Measurements from ENCODE around the gene TIMM29.
"Not testable (repeated sequence)": the region's sequence is repeated elsewhere in the genome, so short reads cannot be mapped to it uniquely, and the experiment has no call there.

DNA sequence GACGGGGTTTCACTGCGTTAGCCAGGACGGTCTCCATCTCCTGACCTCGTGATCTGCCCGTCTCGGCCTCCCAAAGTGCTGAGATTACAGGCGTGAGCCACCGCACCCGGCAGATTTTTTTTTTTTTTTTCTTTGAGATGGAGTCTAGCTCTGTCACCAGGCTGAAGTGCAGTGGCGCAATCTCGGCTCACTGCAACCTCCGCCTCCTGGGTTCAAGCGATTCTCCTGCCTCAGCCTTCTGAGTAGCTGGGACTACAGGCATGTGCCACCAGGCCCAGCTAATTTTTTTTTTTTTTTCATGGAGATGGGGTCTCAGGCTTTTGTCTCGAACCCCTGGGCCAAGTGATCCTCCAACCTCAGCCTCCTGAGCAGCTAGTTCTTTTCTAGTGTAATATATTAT lies 13.0 kb downstream of the TIMM29 start:
- TF ChIP-seq ZSCAN16 (tag by site-specific recombination; IDR thresholded peaks at IDR 0.05); ZNF23 (tag by site-specific recombination; IDR thresholded peaks at IDR 0.05; ENCODE audit: borderline replicate concordance); ZNF473 (tag by site-specific recombination; IDR thresholded peaks at IDR 0.05); ZNF292 (tag by site-specific recombination; IDR thresholded peaks at IDR 0.05; ENCODE audit: borderline replicate concordance, low read depth); ZNF274 (IDR thresholded peaks at IDR 0.05; ENCODE audit: low read length); ZNF274 (tag by site-specific recombination; IDR thresholded peaks at IDR 0.05; ENCODE audit: borderline replicate concordance); ZNF768 (tag by site-specific recombination; IDR thresholded peaks at IDR 0.05); ZBTB7A (tag by site-specific recombination; IDR thresholded peaks at IDR 0.05; ENCODE audit: low read depth); KLF10 (tag by site-specific recombination; IDR thresholded peaks at IDR 0.05); SALL2 (tag by site-specific recombination; IDR thresholded peaks at IDR 0.05; ENCODE audit: borderline replicate concordance): not testable (repeated sequence)
- TF ChIP-seq, protein P1, sequence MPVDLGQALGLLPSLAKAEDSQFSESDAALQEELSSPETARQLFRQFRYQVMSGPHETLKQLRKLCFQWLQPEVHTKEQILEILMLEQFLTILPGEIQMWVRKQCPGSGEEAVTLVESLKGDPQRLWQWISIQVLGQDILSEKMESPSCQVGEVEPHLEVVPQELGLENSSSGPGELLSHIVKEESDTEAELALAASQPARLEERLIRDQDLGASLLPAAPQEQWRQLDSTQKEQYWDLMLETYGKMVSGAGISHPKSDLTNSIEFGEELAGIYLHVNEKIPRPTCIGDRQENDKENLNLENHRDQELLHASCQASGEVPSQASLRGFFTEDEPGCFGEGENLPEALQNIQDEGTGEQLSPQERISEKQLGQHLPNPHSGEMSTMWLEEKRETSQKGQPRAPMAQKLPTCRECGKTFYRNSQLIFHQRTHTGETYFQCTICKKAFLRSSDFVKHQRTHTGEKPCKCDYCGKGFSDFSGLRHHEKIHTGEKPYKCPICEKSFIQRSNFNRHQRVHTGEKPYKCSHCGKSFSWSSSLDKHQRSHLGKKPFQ (tag by site-specific recombination; IDR thresholded peaks at IDR 0.05) = not testable (repeated sequence)
- TF ChIP-seq, protein P2, sequence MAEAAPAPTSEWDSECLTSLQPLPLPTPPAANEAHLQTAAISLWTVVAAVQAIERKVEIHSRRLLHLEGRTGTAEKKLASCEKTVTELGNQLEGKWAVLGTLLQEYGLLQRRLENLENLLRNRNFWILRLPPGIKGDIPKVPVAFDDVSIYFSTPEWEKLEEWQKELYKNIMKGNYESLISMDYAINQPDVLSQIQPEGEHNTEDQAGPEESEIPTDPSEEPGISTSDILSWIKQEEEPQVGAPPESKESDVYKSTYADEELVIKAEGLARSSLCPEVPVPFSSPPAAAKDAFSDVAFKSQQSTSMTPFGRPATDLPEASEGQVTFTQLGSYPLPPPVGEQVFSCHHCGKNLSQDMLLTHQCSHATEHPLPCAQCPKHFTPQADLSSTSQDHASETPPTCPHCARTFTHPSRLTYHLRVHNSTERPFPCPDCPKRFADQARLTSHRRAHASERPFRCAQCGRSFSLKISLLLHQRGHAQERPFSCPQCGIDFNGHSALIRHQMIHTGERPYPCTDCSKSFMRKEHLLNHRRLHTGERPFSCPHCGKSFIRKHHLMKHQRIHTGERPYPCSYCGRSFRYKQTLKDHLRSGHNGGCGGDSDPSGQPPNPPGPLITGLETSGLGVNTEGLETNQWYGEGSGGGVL (tag by site-specific recombination; IDR thresholded peaks at IDR 0.05) = not testable (repeated sequence)
- TF ChIP-seq, protein P3, sequence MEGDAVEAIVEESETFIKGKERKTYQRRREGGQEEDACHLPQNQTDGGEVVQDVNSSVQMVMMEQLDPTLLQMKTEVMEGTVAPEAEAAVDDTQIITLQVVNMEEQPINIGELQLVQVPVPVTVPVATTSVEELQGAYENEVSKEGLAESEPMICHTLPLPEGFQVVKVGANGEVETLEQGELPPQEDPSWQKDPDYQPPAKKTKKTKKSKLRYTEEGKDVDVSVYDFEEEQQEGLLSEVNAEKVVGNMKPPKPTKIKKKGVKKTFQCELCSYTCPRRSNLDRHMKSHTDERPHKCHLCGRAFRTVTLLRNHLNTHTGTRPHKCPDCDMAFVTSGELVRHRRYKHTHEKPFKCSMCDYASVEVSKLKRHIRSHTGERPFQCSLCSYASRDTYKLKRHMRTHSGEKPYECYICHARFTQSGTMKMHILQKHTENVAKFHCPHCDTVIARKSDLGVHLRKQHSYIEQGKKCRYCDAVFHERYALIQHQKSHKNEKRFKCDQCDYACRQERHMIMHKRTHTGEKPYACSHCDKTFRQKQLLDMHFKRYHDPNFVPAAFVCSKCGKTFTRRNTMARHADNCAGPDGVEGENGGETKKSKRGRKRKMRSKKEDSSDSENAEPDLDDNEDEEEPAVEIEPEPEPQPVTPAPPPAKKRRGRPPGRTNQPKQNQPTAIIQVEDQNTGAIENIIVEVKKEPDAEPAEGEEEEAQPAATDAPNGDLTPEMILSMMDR (tag by site-specific recombination; IDR thresholded peaks at IDR 0.05) = not testable (repeated sequence)

Measured in HEK293 (cell line).